ENCODE measurements around the gene IMMT.

The IMMT gene

GRCh38 chr2:86224645-86225355 lies 29.5 kb upstream of the IMMT start:
- Histone ChIP-seq H3K4me2 (ENCODE audit: low read length) (no peak overlapping the region), H3K36me3 (ENCODE audit: control insufficient read depth, insufficient read depth, low read length) (no peaks in the 10 kb centered on the region), H2AFZ (no peak overlapping the region), H3K27me3 (ENCODE audit: control insufficient read depth, insufficient read depth, low read length) (no peaks in the 10 kb centered on the region), H3K9ac (no peak overlapping the region), H3K27ac (peak overlapping the region; percentile 39), H3K4me3 (ENCODE audit: low read depth, low read length) (no peak overlapping the region), H3K9me3 (ENCODE audit: control insufficient read depth, low read length) (no peaks in the 10 kb centered on the region), H3K79me2 (no peaks in the 10 kb centered on the region), H3K4me1 (no peaks in the 10 kb centered on the region)
- TF ChIP-seq CTCF (IDR thresholded peaks at IDR 0.05) = no peak

- Histone ChIP-seq H3K4me3 (ENCODE audit: low read depth, low read length) (no peak overlapping the region), H2AFZ (no peak overlapping the region), H3K9me3 (ENCODE audit: control insufficient read depth, low read length) (no peaks in the 10 kb centered on the region), H3K27ac (no peak overlapping the region), H3K4me1 (no peaks in the 10 kb centered on the region), H3K27me3 (ENCODE audit: control insufficient read depth, insufficient read depth, low read length) (no peaks in the 10 kb centered on the region), H3K4me2 (ENCODE audit: low read length) (no peak overlapping the region), H3K9ac (no peak overlapping the region), H3K79me2 (no peaks in the 10 kb centered on the region), H3K36me3 (ENCODE audit: control insufficient read depth, insufficient read depth, low read length) (no peaks in the 10 kb centered on the region)
- no peak for TF ChIP-seq CTCF (IDR thresholded peaks at IDR 0.05)
Measured at GRCh38 chr2:86223927-86224560, 28.8 kb upstream of the IMMT start.

GRCh38 chr2:86223140-86223926 lies 28.1 kb upstream of the IMMT start:
- H3K36me3 ChIP-seq (ENCODE audit: control insufficient read depth, insufficient read depth, low read length) = no peaks in the 10 kb centered on the region
- no peak overlapping the region for H3K4me2 ChIP-seq (ENCODE audit: low read length)
- H3K4me3 ChIP-seq (ENCODE audit: low read depth, low read length) = no peak overlapping the region
- H3K9me3 ChIP-seq (ENCODE audit: control insufficient read depth, low read length) = no peaks in the 10 kb centered on the region
- H3K9ac ChIP-seq = no peak overlapping the region
- H3K4me1 ChIP-seq = no peaks in the 10 kb centered on the region
- TF ChIP-seq CTCF (IDR thresholded peaks at IDR 0.05) = no peak
- no peaks in the 10 kb centered on the region for H3K27me3 ChIP-seq (ENCODE audit: control insufficient read depth, insufficient read depth, low read length)
- H2AFZ ChIP-seq = no peak overlapping the region
- H3K27ac ChIP-seq = no peak overlapping the region
- H3K79me2 ChIP-seq = no peaks in the 10 kb centered on the region

- Histone ChIP-seq H3K4me2 (ENCODE audit: low read length) (no peak overlapping the region), H3K27ac (no peak overlapping the region), H2AFZ (no peak overlapping the region), H3K79me2 (no peaks in the 10 kb centered on the region), H3K9me3 (ENCODE audit: control insufficient read depth, low read length) (no peaks in the 10 kb centered on the region), H3K9ac (no peak overlapping the region), H3K4me3 (ENCODE audit: low read depth, low read length) (no peak overlapping the region), H3K27me3 (ENCODE audit: control insufficient read depth, insufficient read depth, low read length) (no peaks in the 10 kb centered on the region), H3K4me1 (no peaks in the 10 kb centered on the region), H3K36me3 (ENCODE audit: control insufficient read depth, insufficient read depth, low read length) (no peaks in the 10 kb centered on the region)
- peak; percentile 93 for TF ChIP-seq CTCF (IDR thresholded peaks at IDR 0.05)
Measured at GRCh38 chr2:86221066-86221684, 25.9 kb upstream of the IMMT start.

All from parathyroid adenoma (tissue), 2 donors.